Astrocyte of the hippocampus (primary cell): ENCODE data around the gene OR2J2.
"Not testable (repeated sequence)": the region's sequence is repeated elsewhere in the genome, so short reads cannot be mapped to it uniquely, and the experiment has no call there.

Experiments used
- DNase-seq: peaks from one replicate; pipeline ENCODE4 v3.0.0; 2011; ENCODE audit warnings: low read depth, low spot score

The OR2J2 gene

GRCh38 chr6:29170607-29171006, at the start of gene OR2J2:
Gene OR2J2, plus strand, starts transcription at chr6:29170907. Its CDS starts 2,729 bp downstream, at chr6:29173636.
- DNase-seq, result not testable (repeated sequence)

GRCh38 chr6:29129326-29130012, 41.2 kb upstream of the OR2J2 start:
- DNase-seq, result no peak

DNA sequence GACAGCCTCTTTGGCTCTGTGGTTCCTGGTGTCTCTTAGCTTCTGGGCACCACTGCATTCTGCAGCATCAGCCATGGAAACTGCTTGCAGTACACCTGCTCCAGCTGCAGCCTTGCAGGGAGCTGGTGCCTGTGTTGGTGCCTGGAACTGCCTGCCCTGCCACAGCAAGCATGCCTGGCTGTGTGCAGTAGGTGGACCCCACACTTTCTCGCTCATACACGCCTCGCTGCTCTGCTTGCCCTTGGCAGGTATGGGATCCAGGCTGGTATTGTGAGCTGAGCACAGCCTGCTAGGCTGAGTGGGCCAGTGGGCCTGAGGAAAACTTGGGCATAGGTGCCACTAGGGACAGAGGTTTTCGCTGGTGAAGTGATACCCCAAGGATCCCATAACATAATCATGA, 40.1 kb upstream of the OR2J2 start:
- no peak for DNase-seq

GRCh38 chr6:29131691-29132090, 39.0 kb upstream of the OR2J2 start:
- no peak for DNase-seq

GRCh38 chr6:29137724-29138123, 33.0 kb upstream of the OR2J2 start:
- DNase-seq, result no peak

DNA sequence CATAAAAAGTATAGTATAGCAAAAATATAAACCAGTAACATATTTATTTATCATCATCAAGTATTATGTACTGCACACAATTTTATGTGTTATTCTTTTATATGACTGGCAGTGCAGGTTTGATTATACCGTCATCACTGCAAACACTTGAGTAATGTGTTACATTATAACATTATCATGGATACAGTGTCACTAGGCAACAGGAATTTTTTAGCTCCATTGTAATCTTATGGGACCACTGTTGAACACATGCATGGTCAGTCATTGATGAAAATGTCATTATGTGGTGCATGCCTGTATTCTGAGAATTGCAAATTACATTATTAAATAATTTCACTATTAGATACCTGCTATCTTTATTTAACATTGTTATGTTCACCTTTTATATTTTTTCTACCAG, 29.1 kb upstream of the OR2J2 start:
- DNase-seq, result no peak

- no peak for DNase-seq
These were observed 28.4 kb upstream of the OR2J2 start for GRCh38 chr6:29142309-29142708.

DNA sequence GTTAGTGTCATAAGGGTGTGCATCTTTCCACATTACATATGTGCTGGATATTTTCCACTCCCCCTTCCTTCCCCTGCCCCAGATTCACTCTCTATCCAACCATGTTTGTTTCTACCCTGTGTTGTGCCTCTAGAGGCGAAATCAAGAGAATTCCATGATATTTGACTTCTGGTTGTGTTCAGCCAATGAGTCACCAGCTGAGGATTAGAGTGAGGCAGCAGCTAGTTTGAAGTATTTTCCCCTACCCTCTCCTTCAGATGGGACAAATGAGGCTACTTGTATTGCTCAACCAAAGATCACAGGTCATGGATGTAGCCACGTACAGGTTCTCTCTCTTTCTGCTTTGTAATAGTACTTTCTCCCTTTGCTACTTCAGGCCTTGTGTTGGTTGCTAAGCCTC, 24.5 kb upstream of the OR2J2 start:
- DNase-seq, result no peak

GRCh38 chr6:29147074-29147473, 23.6 kb upstream of the OR2J2 start:
- DNase-seq, result no peak

- not testable (repeated sequence) for DNase-seq
These were observed 21.3 kb upstream of the OR2J2 start for GRCh38 chr6:29149444-29149843.

GRCh38 chr6:29153083-29153482, 17.6 kb upstream of the OR2J2 start:
- no peak for DNase-seq

DNA sequence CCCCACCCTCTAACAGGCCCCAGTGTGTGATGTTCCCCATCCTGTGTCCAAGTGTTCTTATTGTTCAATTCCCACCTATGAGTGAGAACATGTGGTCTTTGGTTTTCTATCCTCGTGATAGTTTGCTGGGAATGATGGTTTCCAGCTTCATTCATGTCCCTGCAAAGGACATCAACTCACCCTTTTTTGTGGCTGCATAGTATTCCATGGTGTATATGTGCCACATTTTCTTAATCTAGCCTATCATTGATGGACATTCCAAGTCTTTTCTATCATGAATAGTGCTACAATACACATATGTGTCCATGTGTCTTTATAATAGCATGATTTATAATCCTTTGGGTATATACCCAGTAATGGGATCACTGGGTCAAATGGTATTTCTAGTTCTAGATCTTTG, 15.5 kb upstream of the OR2J2 start:
- DNase-seq, result not testable (repeated sequence)

- not testable (repeated sequence) for DNase-seq
These were observed 10.8 kb upstream of the OR2J2 start for GRCh38 chr6:29159922-29160321.

- not testable (repeated sequence) for DNase-seq
These were observed 5.1 kb upstream of the OR2J2 start for GRCh38 chr6:29165571-29165970.

- no peak for DNase-seq
These were observed 1.0 kb downstream of the OR2J2 start for GRCh38 chr6:29171736-29172135.

DNA sequence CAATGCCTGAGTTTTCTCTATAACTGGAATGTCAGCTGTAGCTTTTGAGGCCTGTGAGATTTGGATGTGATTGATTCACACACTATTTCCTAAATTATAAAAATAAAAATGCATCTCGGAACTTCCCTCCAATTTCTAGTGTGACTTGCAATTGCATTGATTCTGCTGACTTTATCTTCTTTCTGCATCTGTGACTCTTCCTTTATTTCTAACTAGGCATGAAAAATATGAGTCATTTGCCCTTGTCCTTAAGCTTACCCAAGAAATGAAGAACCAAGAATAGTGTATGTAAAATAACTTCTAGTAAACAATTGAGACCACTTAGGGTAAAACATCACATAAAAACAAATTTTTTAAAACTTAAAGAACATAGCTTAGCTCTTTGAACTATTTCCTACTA, 12.9 kb downstream of the OR2J2 start:
- no peak for DNase-seq

GRCh38 chr6:29188659-29189058, 18.0 kb downstream of the OR2J2 start:
- not testable (repeated sequence) for DNase-seq

DNA sequence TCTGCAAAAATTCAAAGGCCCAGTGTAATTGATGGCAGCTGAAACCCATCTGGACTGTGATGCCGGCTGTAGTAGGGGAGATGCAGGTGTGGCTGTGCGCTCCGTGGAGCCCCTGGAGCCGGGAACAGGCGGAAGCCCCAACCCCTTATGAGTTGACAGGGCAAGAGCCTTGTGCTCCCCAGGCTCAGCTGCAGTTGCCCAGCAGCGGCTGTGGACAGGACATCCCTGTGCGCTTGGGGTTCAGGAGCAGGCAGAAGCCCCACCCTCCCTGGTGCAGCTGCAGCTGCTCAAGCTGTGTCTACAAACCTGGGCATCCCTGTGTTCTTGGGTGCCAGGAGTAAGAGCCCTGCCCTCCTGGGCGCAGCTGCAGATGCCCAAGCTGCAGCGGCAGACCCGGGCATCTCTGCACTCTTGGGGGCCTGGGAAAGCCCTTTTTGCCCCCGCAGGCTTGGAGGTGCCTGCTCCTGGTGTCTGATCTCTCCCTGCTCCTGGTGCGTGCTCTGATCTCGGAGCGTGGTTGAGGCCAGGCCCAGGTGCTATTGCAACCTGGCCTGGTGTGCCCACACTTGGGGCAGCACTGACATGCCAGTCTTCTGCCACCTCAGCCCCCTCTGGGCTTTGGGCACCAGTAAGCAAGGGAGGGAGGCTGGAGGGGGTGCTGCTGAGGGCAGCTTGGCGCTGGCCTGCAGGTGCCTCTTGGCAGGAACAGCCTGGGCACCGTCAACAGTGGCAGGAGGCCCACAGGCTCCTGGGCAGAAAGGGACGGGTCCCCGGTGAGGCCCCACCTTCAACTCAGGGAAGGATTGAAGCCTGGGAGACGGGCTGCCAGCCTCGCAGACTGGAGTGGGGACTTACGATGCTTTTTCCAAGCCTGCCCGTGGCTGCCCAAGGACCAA, 30.3 kb downstream of the OR2J2 start:
- DNase-seq, result no peak

- DNase-seq, result no peak
These were observed 31.3 kb downstream of the OR2J2 start for GRCh38 chr6:29201966-29202365.

DNA sequence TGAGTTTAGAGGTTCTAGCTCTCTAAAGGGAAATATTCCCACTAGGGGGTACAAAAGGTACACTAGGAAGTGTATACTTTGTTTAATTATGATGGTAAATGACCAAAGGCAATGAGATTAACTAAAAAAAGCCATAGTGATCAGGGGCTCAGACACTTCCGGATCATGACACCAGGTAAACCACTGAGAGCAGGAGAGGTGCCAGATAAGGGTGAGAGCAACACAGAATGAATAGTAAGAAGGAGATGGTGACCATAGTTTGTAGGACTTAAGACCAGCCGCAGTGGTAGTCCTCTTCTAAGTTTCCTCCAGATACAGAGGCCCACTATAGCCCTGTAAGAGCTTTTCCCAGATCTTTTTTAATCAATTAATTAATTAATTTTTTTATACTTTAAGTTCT, 40.8 kb downstream of the OR2J2 start:
- no peak for DNase-seq

DNA sequence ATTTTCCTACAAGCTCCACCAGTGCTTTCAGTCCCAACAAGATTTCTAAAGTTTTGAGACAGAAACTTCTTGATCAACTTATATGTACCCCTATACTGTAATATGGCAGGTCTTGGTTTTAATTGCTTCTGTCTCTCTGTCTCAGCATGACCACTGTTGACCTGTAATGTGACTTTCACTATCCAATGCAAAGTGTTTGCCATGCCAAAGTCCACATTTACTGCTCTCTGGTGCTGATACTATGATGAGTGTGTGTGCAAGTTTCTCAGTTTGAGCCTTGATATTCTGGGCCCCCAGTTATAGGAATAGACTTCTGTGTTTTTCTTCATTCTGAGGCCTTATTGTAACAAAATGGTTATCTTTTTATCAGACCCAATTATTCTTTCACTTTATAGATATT, 45.8 kb downstream of the OR2J2 start:
- no peak for DNase-seq

DNA sequence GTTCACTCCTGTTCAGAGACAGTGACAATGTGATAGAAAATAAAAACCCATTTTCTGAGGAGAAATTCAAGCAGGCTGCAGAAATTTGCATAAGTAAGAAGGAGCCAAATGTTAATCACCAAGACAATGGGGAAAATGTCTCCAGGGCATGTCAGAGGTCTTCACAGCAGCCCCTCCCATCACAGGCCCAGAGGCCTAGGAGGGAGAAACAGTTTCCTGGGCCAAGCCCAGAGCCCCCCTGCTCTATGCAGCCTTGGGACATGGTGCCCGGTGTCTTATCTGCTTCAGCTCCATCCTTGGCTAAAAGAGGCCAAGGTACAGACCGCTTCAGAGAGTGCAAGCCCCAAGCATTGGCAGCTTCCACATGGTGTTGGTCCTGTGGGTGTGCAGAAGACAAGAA, 46.5 kb downstream of the OR2J2 start:
- DNase-seq, result not testable (repeated sequence)

GRCh38 chr6:29218056-29218455, 47.3 kb downstream of the OR2J2 start:
- DNase-seq, result not testable (repeated sequence)
